Kidney capillary endothelial cell (primary cell): Measurements from ENCODE around the gene JAGN1.
A peak's percentile ranks its signal among the peaks of the same experiment; 100 is the strongest.
"Not testable (repeated sequence)": the region's sequence is repeated elsewhere in the genome, so short reads cannot be mapped to it uniquely, and the experiment has no call there.

Experiments
- DNase-seq: peaks from one replicate; pipeline ENCODE4 v3.0.0-alpha.2; 2018; ENCODE audit warnings: low spot score

The JAGN1 gene

DNA sequence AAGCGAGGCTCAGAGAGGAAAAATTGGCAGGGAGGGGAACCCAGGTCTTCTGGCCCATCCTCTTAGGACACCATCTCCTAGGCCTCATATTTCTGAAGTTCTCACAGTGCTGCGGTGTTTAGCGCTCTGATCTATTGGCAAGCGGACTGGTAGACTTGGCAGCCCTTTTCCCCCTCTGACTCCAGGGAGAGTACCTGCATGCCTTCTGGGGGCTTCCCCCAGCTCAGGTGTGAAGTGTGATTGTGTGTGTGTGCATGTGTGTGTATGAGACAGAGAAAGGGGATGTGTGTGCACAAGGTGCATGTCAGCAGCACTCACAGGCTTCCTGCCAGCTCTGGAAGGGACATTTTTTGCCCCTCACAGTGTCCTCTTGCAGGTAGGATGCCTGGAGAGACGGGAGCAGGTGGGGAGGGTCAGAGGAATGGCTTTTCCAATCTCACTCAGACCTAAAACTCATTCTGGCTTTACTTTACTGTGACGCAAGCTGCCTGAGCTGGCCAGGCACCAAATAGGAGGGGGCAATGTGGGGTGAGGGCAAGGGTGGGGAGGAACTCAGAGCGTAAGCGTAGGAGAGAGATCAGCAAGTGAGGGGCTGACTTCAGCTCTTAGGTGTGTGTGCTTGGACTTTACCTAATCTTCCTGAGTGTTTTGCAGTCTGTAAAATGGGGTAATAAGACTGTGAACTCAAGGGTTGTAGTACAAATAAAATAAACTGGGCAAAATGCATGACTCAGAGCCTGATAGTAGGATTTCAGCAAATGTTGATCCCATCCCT lies 8.2 kb downstream of the JAGN1 start:
- no peak for DNase-seq

DNA sequence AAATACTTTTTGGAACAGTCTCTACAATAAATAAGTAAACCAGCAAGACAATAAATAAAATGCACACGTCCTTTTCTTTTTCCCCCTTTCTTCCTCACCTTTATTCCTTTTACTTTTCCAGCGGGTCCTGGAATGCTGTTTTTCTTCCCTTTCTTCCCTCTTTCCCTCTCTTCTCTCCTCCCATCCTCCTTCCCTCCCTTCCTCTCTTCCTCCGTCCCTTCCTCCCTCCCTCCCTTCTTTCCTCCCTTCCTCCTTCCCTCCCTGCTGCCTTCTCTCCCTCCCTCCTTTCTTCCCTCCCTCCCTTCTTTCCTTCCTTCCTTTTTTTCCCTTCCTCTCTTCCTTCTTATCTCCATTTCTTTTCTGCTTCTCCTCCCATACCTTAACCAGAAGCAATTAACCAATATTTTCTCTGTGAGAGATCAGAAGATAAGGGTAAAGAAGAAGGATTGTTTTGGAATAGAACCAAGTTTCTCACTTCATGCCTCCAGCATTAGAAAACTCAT lies 8.9 kb downstream of the JAGN1 start:
- no peak for DNase-seq

DNA sequence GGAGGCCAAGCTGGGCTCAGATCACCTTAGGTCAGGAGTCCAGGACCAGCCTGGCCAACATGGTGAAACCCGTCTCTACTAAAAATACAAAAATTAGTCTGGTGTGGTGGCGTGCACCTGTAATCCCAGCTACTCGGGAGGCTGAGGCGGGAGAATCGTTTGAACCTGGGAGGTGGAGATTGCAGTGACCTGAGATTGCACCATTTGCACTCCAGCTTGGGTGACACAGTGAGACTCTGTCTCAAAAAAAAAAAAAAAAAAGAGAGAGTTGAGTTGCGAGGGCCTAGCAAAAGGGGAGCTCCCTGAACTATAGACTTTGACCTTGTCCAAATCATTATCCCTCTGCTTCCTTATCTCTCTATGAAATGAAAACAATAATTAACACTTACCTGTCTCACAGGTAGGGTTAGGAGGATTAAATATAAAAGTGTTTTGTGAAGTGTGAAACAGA lies 10.6 kb downstream of the JAGN1 start:
- DNase-seq, result not testable (repeated sequence)

DNA sequence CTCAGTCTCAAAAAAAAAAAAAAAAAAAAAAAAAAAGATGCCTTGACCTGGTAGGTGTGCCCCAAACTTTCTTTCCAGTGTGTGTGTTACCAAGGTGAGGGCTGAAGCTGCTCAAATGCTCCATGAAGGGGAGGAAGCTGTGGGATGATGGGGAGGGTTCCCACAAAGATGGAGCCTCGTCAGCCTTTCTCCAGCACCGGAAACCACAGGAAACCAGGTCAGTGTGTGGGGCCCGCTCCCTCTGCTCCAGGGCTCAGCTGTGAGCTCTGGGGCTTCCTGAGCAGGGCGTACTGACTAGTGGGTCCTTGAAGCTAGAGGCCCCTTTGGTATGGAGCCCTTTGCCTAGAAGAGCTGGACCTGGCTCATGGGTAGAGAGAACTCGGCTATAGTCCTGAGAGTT lies 11.6 kb downstream of the JAGN1 start:
- no peak for DNase-seq

DNA sequence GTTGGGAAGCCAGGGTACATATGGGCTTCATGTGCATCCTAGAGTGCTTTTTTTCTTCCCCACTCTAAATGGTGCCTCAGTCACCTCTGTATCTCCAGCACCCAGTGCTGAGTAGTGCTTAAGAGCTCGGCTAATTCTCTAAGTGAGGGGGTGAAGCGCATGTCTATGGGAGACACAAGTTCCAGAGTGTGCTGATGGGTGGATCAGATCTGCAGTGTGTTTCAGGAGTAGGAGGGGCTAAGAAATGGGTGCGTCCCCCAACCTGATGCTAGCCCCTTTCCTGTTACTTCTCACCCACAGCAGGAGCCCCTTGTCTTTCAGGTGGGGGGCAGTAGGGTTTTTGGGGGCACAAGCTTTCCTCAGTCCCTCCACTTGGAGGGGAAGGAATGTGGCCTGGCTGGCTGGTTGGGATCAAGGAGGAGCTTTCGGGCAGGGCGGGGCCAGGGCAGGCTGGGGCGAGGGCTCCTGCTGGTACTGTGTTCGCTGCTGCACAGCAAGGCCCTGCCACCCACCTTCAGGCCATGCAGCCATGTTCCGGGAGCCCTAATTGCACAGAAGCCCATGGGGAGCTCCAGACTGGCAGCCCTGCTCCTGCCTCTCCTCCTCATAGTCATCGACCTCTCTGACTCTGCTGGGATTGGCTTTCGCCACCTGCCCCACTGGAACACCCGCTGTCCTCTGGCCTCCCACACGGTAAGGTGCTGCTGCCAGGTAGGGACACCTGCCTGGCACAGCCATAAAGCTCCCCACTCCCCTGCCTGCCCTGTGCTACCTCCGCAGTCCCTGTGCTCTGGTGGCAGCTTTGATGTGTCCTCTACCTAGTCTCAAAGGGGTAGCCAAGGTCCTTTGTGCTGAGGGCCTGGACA lies 12.2 kb downstream of the JAGN1 start, which contains the start of gene IL17RE:
TSS of gene IL17RE (plus strand) at position 477 of the 866 bp plus-strand sequence. CDS start at position 562, 85 bp downstream.
- no peak for DNase-seq

DNA sequence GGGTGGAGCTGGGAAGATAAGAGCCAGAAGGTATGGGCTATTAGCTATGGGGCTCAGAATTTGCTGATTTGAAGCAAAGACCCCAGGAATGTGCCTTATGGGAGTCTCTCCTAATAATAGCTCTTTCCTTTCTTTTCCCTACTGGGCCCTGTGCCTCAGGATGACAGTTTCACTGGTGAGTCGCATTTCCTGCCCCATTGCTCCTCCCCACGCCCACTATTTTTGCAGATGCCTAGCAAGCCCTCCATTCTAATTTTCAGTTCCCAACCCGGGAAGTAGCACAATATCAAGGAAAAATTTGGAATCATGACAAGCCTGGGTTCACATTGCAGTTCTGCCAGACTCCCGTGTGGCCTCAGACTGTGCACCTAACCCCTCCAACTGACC lies 12.8 kb downstream of the JAGN1 start:
- DNase-seq, result peak; percentile 79

DNA sequence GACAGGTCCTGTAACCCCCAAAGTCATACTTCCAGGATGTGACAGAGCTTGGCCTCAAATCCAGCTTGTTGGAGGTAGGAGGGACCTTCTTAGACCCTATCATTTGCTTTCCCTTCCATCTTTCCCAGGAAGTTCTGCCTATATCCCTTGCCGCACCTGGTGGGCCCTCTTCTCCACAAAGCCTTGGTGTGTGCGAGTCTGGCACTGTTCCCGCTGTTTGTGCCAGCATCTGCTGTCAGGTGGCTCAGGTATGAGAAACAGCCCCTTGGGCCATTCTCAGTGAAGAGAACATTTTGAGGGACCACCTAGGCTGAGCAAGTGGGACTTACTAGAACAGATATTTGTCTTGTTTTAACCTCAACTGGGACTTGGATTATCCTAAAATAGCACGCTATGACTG lies 13.5 kb downstream of the JAGN1 start:
- DNase-seq, result no peak

DNA sequence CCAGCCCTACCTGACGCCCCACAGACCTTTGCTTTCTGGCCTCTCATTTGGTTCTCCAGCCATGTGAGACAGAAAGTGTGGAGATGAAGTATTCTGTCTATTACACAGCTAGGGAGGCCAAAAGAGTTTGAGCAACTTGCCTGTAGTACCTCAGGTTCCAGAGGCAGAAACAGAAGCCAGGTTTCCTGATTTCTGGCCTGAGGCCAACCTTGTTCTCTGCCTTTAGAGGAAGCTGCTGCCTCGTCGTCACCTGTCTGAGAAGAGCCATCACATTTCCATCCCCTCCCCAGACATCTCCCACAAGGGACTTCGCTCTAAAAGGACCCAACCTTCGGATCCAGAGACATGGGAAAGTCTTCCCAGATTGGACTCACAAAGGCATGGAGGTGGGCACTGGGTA lies 16.1 kb downstream of the JAGN1 start:
- no peak for DNase-seq

DNA sequence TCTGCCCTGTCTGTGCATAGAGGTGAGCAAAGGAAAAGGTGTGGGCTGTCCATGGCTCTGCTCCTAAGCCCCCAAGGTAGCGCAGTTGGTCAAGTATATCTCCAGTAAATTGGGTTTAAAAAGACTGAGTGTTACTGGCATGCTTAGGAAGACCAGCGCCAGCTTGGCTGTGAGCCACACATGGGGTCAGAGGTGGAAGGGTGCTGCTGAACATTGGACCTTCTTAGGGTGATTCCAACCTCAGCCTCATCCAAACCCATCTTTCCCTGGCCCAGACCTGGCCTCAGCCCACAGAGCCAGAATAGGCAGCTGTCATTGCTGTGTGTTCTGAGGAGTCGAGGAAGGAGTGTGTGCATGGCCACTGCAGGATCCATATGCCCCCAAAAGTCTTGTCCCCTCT lies 17.9 kb downstream of the JAGN1 start:
- no peak for DNase-seq

DNA sequence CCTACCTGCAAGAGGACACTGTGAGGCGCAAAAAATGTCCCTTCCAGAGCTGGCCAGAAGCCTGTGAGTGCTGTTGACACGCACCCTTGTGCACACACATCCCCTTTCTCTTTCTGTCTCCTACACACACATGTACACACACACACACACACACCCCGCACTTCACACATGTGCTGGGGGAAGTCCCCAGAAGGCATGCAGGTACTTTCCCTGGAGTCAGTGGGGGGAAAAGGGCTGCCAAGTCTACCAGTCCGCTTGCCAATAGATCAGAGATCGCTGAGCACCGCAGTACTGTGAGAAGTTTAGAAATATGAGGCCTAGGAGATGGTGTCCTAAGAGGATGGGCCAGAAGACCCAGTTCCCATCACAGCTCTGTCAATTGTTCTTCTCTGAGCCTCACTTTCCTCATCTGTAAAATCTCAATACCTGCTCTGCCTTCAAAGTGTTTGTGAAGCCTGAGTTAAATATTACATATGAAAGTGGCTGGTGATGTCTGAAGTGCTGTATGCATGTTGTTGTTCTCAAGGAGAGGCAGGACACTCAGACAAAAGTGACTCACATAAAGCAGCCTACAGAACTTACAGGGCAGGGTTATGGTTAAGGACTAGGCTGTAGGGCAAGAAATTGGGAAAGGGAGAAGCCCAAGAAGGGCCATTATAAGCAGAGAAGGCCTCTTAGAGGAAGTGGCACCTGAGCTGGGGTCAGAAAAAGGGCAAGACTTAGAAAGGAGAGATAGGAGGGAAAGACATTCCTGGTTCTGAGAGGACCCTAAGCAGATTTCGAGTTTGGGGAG lies 19.0 kb downstream of the JAGN1 start:
- DNase-seq, result no peak

DNA sequence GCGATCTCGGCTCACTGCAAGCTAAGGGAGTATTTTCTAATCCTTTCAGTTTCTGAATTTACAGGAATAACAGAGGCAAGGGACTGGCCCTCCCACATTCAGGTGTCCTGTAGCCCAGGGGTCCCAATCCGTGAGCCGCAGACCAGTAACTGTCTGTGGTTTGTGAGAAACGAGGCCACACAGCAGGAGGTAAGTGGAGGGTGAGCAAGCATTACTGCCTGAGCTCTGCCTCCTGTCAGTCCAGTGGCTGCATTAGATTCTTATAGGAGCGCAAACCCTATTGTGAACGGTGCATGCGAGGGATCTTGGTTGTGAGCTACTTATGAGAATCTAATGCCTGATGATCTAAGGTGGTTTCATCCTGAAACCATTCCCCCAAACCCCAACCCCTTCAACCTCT lies 21.5 kb downstream of the JAGN1 start:
- no peak for DNase-seq

DNA sequence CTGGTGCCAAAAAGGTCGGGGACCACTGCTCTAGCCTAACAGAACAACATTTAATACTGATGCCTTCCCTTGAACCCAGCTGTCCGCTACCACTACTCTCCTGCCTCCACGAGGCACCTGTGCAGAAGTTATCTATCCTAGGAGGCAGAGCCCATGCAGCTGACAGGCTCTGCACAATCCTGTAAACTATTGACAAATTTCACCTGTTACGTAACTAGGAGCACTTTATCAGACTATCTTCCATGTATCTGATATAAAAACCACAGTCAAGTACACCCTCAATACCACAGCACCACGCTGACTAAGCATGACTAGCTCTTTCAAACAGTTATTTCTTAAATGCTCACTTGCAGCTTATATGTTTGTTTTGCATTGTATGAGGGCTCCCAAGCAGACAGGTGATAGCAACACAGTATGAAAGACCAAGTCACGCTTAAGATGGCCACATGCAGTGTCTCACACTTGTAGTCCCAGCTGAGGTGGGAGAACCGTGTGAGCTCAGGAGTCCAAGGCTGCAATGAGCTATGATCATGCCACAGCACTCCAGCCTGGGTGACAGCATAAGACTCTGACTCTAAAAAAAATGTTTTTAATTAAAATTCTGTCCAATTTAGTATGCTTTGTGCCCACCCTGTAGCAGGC lies 22.0 kb downstream of the JAGN1 start:
- no peak for DNase-seq

DNA sequence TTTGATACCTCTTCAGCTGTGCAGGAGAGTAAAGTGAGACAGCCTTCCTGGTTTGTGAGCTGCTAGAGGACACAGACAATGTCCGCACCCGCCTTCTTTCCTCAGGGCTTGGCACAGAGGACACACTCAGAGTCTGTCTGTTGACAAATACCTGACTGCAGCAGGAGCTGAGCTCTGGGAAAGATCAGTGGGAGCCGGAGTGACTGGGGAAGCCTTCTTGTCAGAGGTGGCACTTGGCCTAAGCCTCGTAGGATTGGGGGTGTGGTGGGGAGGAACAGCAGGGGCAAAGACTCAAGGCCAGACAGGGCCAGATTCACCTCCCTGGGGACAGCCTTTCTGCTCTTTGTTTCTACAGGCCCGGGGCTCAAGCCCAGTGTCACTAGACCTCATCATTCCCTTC lies 23.2 kb downstream of the JAGN1 start:
- DNase-seq, result no peak

DNA sequence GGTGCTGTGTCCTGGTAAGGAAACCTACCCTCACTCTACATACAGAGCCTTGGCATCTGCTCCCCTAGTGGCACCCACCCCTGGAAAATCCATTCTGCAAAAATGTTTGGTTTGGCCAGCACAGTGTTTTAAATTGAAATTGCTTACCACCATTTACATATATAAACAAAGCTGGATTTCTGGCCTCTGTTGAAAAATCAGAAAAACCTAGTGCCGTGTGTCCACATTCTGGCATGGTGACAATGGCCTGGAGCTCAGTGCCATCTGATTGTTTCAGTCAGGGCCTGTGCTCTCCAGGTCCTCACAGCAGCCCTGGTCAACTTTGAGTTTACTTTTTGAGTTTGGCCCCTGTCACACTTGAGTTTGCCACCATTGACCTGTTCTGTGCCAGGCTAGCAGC lies 23.6 kb downstream of the JAGN1 start:
- no peak for DNase-seq

DNA sequence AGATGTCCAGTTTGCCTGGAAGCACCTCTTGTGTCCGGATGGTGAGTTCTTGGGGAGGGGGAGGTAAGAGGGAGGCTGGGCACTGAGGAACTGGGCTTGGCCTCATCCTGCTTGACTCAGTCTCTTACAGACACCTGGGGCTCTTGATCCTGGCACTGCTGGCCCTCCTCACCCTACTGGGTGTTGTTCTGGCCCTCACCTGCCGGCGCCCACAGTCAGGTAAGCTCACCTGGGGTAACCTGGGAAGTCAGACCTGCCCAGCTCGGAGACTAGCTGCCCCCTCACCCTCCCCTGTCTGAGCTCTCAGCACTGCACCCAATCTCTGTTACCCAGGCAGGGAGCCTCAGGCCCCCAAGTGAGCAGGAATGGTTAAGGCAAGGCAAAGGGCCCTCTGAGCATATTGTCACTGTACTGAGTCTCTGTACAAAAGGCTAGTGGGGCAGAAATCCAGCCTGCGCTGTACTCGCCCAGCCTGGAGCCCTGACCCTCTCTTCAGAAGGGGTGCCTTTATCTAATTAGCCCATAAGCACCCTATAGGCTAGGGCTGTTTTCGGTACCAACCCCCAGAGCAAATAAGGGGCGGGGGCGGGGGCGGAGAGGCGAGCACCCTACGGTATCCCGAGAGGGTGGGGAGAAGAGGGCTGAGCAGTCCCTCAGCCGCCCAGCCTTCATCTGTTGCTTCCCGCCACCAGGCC lies 24.3 kb downstream of the JAGN1 start:
- DNase-seq, result no peak

DNA sequence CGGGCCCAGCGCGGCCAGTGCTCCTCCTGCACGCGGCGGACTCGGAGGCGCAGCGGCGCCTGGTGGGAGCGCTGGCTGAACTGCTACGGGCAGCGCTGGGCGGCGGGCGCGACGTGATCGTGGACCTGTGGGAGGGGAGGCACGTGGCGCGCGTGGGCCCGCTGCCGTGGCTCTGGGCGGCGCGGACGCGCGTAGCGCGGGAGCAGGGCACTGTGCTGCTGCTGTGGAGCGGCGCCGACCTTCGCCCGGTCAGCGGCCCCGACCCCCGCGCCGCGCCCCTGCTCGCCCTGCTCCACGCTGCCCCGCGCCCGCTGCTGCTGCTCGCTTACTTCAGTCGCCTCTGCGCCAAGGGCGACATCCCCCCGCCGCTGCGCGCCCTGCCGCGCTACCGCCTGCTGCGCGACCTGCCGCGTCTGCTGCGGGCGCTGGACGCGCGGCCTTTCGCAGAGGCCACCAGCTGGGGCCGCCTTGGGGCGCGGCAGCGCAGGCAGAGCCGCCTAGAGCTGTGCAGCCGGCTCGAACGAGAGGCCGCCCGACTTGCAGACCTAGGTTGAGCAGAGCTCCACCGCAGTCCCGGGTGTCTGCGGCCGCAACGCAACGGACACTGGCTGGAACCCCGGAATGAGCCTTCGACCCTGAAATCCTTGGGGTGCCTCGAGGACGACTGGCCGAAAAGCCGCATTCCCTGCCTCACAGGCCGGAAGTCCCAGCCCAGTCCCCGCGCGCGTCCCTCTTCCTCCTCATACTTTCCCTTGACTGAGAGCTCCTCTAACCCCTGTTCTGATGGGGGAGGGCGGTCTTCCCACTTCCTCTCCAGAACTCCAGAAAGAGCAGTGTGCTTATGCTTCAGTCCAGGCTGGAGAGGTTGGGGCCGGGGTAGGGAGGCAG lies 25.1 kb downstream of the JAGN1 start:
- peak; percentile 40 for DNase-seq

DNA sequence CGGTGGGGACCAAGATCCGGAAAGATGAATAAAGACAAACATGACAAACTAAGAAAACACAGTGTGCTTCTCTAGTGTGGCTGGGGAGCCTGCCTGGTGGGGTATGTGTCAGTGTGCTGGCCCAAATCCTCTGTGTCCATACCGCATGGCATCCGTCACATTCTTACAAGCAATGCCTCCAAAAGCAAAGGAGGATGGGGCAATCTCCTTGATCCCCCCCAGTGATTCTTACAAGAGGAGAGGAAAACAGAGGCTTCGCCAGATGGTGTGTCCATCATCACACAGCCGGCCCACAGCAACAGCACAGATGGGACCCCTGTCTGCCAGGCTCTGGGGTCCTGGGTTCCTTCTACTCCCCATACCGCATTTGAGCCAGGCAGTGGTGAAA lies 25.9 kb downstream of the JAGN1 start:
- no peak for DNase-seq

DNA sequence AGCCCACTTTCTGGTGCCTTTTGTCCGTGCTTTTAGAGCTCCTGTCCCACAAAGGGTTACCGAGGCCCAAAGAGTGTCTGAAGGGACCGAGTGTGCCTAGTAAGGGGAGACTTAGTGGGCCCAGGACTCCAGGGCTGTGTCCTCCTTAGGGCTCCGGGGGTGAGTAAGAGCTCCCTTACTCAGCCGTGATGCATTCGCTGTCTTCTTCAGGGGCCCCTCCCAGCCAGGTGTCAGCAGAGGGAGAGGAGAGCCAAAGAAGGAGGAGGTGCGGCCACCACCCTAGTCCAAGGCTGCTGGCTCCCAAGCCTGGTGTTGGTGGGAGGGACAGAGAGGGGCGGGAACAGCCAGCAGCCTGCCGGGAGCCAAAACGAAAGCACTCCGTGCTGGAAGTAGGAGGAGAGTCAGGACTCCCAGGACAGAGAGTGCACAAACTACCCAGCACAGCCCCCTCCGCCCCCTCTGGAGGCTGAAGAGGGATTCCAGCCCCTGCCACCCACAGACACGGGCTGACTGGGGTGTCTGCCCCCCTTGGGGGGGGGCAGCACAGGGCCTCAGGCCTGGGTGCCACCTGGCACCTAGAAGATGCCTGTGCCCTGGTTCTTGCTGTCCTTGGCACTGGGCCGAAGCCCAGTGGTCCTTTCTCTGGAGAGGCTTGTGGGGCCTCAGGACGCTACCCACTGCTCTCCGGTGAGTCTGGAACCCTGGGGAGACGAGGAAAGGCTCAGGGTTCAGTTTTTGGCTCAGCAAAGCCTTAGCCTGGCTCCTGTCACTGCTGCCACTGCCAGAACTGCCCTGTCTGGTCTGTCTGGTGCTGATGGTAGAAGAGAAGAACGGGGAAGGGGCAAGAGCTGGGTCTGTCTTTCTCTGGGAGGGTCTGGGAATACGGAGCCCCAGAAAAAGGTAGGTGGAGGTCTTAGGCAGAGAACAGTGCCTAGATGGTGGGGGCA lies 26.6 kb downstream of the JAGN1 start, which contains the start of gene IL17RC:
TSS of gene IL17RC (plus strand) at position 365 of the 947 bp plus-strand sequence. CDS start at position 583, 218 bp downstream.
- DNase-seq, result peak; percentile 54

DNA sequence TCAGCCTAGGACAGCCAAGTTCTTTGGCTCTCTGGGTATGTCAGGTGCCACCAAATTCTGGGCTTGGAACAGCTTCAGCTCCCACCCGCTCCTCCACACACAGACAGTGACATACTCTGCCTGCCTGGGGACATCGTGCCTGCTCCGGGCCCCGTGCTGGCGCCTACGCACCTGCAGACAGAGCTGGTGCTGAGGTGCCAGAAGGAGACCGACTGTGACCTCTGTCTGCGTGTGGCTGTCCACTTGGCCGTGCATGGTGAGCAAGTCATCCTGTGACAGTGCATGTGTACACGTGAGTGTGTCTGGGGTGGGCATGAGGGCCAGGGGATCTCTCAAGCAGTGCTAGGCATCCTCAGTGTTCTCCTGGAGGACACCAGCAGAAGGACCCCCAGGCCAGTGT lies 27.4 kb downstream of the JAGN1 start:
- DNase-seq, result no peak
